ENCODE data around the gene CYP2D6. TPM values are rescaled to one million over a fixed set of nuclear protein-coding genes. Genes with fewer than 3 reads are reported as not detected.
"Not testable (repeated sequence)": the region's sequence is repeated elsewhere in the genome, so short reads cannot be mapped to it uniquely, and the experiment has no call there.

Gene CYP2D6
- total RNA-seq, 1 experiment from 2014 or later = 6.7 TPM

GRCh38 chr22:42151924-42152635 is 21.5 kb upstream of the CYP2D6 start:
- no peak overlapping the region for H3K4me3 ChIP-seq
- no peak for DNase-seq
- no peaks in the 10 kb centered on the region for H3K27me3 ChIP-seq (ENCODE audit: insufficient read depth, low read depth)
- H3K36me3 ChIP-seq (ENCODE audit: low read depth) = peaks cover 5% of the 10 kb centered on the region; the same call in 1 of the 2 replicates
- no peaks in the 10 kb centered on the region for H3K9me2 ChIP-seq (ENCODE audit: insufficient read depth)
- H3K9me3 ChIP-seq (ENCODE audit: insufficient read depth, low read depth) = no peaks in the 10 kb centered on the region
- BruUV-seq (replicated peaks) = no TSS peak
- H2AFZ ChIP-seq = no peak overlapping the region
- CTCF ChIA-PET = no interaction called here
- intact Hi-C loops (cut with micrococcal nuclease; ENCODE audit: unreplicated experiment) = no loop called here
- POLR2A ChIA-PET (ENCODE audit: unreplicated experiment) = no interaction called here
- H3K27ac ChIP-seq = no peak overlapping the region
- H3F3A ChIP-seq (ENCODE audit: insufficient read depth, low read depth) = peaks cover 6% of the 10 kb centered on the region; the same call in 1 of the 2 replicates
- no peak for TF ChIP-seq EZH2 (IDR thresholded peaks at IDR 0.05; ENCODE audit: low read depth)
- TF ChIP-seq, protein P1, sequence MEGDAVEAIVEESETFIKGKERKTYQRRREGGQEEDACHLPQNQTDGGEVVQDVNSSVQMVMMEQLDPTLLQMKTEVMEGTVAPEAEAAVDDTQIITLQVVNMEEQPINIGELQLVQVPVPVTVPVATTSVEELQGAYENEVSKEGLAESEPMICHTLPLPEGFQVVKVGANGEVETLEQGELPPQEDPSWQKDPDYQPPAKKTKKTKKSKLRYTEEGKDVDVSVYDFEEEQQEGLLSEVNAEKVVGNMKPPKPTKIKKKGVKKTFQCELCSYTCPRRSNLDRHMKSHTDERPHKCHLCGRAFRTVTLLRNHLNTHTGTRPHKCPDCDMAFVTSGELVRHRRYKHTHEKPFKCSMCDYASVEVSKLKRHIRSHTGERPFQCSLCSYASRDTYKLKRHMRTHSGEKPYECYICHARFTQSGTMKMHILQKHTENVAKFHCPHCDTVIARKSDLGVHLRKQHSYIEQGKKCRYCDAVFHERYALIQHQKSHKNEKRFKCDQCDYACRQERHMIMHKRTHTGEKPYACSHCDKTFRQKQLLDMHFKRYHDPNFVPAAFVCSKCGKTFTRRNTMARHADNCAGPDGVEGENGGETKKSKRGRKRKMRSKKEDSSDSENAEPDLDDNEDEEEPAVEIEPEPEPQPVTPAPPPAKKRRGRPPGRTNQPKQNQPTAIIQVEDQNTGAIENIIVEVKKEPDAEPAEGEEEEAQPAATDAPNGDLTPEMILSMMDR (conservative IDR thresholded peaks at IDR 0.05) = no peak
- no peak overlapping the region for H3K4me2 ChIP-seq
- no peaks in the 10 kb centered on the region for H4K20me1 ChIP-seq (ENCODE audit: insufficient read depth)
- no peaks in the 10 kb centered on the region for H3K4me1 ChIP-seq (replicated peaks; ENCODE audit: insufficient read depth)
- no peaks in the 10 kb centered on the region for H3K79me2 ChIP-seq (ENCODE audit: low read depth)

DNA sequence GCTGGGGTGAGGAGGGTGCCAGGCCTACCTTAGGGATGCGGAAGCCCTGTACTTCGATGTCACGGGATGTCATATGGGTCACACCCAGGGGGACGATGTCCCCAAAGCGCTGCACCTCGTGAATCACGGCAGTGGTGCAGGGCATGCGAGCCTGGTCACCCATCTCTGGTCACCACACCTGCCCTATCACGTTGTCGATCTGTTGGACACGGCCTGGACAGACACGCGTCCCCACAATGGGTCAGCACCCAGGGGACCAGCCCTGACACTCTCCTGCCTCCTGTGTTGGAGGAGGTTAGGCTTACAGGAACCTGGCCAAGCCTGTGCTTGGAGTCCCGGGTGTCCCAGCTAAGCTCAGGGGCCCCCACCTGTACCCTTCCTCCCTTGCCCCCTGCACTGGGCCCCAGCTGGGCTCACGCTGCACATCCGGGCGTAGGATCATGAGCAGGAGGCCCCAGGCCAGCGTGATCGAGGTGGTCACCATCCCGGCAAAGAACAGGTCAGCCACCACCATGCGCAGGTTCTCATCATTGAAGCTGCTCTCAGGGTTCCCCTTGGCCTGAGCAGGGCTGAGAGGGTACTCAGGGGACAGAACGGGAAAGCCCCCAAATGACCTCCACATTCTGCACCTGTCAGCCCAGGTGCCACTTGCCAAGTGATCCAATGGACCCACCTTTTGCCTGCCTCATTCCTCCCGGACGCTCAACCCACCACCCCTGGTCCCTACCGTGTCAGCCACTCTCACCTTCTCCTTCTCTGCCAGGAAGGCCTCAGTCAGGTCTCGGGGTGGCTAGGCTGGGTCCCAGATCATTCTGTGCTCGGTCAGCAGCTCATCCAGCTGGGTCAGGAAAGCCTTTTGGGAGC is 20.3 kb upstream of the CYP2D6 start:
- CTCF ChIA-PET = no interaction called here
- Histone ChIP-seq H3K4me1 (replicated peaks; ENCODE audit: insufficient read depth) (no peaks in the 10 kb centered on the region), H3K4me3 (no peak overlapping the region), H3K79me2 (ENCODE audit: low read depth) (no peaks in the 10 kb centered on the region), H2AFZ (no peak overlapping the region), H3K36me3 (ENCODE audit: low read depth) (peaks cover 4% of the 10 kb centered on the region; the same call in 1 of the 2 replicates), H3K4me2 (no peak overlapping the region), H4K20me1 (ENCODE audit: insufficient read depth) (no peaks in the 10 kb centered on the region), H3K9me3 (ENCODE audit: insufficient read depth, low read depth) (no peaks in the 10 kb centered on the region), H3F3A (ENCODE audit: insufficient read depth, low read depth) (peaks cover 6% of the 10 kb centered on the region; the same call in 1 of the 2 replicates), H3K27ac (no peak overlapping the region), H3K27me3 (ENCODE audit: insufficient read depth, low read depth) (no peaks in the 10 kb centered on the region), H3K9me2 (ENCODE audit: insufficient read depth) (no peaks in the 10 kb centered on the region)
- no peak for TF ChIP-seq EZH2 (IDR thresholded peaks at IDR 0.05; ENCODE audit: low read depth)
- TF ChIP-seq, protein P1 (conservative IDR thresholded peaks at IDR 0.05) = no peak
- intact Hi-C loops (cut with micrococcal nuclease; ENCODE audit: unreplicated experiment) = no loop called here
- no TSS peak for BruUV-seq (replicated peaks)
- POLR2A ChIA-PET (ENCODE audit: unreplicated experiment) = no interaction called here
- DNase-seq = no peak

- DNase-seq; H3K79me2 ChIP-seq (ENCODE audit: low read depth); H3K9me3 ChIP-seq (ENCODE audit: insufficient read depth, low read depth); POLR2A ChIA-PET (ENCODE audit: unreplicated experiment); H3K4me2 ChIP-seq; H3K27me3 ChIP-seq (ENCODE audit: insufficient read depth, low read depth); H4K20me1 ChIP-seq (ENCODE audit: insufficient read depth); H2AFZ ChIP-seq; H3F3A ChIP-seq (ENCODE audit: insufficient read depth, low read depth); H3K36me3 ChIP-seq (ENCODE audit: low read depth); intact Hi-C loops (cut with micrococcal nuclease; ENCODE audit: unreplicated experiment); BruUV-seq (replicated peaks); H3K4me1 ChIP-seq (replicated peaks; ENCODE audit: insufficient read depth); H3K27ac ChIP-seq; H3K4me3 ChIP-seq; H3K9me2 ChIP-seq (ENCODE audit: insufficient read depth); CTCF ChIA-PET: not testable (repeated sequence)
Measured at GRCh38 chr22:42149798-42150197, 19.2 kb upstream of the CYP2D6 start.
